Measurements from ENCODE around the gene AKT3. TPM values are rescaled to one million over a fixed set of nuclear protein-coding genes. Genes with fewer than 3 reads are reported as not detected.

Gene AKT3
- total and polyA plus RNA-seq, 2 donors (not counting 1 experiment from before 2014, with no cell fraction given) = 37.8 to 42.0 TPM

GRCh38 chr1:243587823-243588560, 262.1 kb downstream of the AKT3 start:
- H3K36me3 ChIP-seq (ENCODE audit: control insufficient read depth, insufficient read depth, low read length) = no peaks in the 10 kb centered on the region
- no peaks in the 10 kb centered on the region for H4K20me1 ChIP-seq (ENCODE audit: control insufficient read depth, extremely low read depth, insufficient read depth, low read length)
- no peak for TF ChIP-seq EZH2 (IDR thresholded peaks at IDR 0.05; ENCODE audit: low read length, missing control alignments)
- TF ChIP-seq, protein P1, sequence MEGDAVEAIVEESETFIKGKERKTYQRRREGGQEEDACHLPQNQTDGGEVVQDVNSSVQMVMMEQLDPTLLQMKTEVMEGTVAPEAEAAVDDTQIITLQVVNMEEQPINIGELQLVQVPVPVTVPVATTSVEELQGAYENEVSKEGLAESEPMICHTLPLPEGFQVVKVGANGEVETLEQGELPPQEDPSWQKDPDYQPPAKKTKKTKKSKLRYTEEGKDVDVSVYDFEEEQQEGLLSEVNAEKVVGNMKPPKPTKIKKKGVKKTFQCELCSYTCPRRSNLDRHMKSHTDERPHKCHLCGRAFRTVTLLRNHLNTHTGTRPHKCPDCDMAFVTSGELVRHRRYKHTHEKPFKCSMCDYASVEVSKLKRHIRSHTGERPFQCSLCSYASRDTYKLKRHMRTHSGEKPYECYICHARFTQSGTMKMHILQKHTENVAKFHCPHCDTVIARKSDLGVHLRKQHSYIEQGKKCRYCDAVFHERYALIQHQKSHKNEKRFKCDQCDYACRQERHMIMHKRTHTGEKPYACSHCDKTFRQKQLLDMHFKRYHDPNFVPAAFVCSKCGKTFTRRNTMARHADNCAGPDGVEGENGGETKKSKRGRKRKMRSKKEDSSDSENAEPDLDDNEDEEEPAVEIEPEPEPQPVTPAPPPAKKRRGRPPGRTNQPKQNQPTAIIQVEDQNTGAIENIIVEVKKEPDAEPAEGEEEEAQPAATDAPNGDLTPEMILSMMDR (conservative IDR thresholded peaks at IDR 0.05 in 1 of 2, IDR thresholded peaks at IDR 0.05 in 1 of 2; ENCODE audit: low read depth in 1 of 2, low read length in 2 of 2) = no peak
- H2AFZ ChIP-seq (ENCODE audit: low read length) = no peak overlapping the region
- no peak overlapping the region for H3K4me3 ChIP-seq (replicated peaks in 1 of 4; ENCODE audit: control extremely low read depth in 1 of 4, insufficient read depth in 1 of 4, low read depth in 3 of 4, low read length in 4 of 4)
- H3K27me3 ChIP-seq (ENCODE audit: control insufficient read depth, insufficient read depth, low read length) = no peaks in the 10 kb centered on the region
- H3K4me1 ChIP-seq (ENCODE audit: control insufficient read depth, extremely low read depth, insufficient read depth, low read length) = no peaks in the 10 kb centered on the region
- H3K27ac ChIP-seq (ENCODE audit: insufficient read depth, low read length) = no peak overlapping the region
- H3K9ac ChIP-seq (ENCODE audit: insufficient read depth, low read length) = no peak overlapping the region
- no peak for DNase-seq (ENCODE audit: low read depth in 2 of 2)
- H3K79me2 ChIP-seq (ENCODE audit: control insufficient read depth, insufficient read depth, low read length) = no peaks in the 10 kb centered on the region
- no peak overlapping the region for H3K4me2 ChIP-seq (ENCODE audit: extremely low read depth, insufficient read depth, low read length)
- H3K9me3 ChIP-seq (ENCODE audit: control insufficient read depth, insufficient read depth, low read depth, low read length) = no peaks in the 10 kb centered on the region

DNA sequence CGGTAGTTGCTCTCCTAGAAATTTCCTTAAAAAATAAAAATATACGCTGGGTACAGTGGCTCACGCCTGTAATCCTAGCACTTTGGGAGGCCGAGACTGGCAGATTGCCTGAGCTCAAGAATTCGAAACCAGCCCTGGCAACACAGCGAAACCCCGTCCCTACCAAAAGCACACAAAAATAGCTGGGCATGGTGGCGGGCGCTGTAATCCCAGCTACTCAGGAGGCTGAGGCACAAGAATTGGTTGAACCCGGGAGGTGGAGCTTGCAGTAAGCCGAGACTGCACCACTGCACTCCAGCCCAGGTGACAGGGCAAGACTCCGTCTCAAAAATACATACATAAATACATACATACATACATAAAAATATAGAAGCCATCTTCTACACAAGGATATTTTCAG, 262.8 kb downstream of the AKT3 start:
- Histone ChIP-seq H4K20me1 (ENCODE audit: control insufficient read depth, extremely low read depth, insufficient read depth, low read length) (no peaks in the 10 kb centered on the region), H3K9me3 (ENCODE audit: control insufficient read depth, insufficient read depth, low read depth, low read length) (no peaks in the 10 kb centered on the region), H3K4me2 (ENCODE audit: extremely low read depth, insufficient read depth, low read length) (no peak overlapping the region), H3K79me2 (ENCODE audit: control insufficient read depth, insufficient read depth, low read length) (no peaks in the 10 kb centered on the region), H3K4me3 (replicated peaks in 1 of 4; ENCODE audit: control extremely low read depth in 1 of 4, insufficient read depth in 1 of 4, low read depth in 3 of 4, low read length in 4 of 4) (no peak overlapping the region), H2AFZ (ENCODE audit: low read length) (no peak overlapping the region), H3K4me1 (ENCODE audit: control insufficient read depth, extremely low read depth, insufficient read depth, low read length) (no peaks in the 10 kb centered on the region), H3K27me3 (ENCODE audit: control insufficient read depth, insufficient read depth, low read length) (no peaks in the 10 kb centered on the region), H3K9ac (ENCODE audit: insufficient read depth, low read length) (no peak overlapping the region), H3K27ac (ENCODE audit: insufficient read depth, low read length) (no peak overlapping the region), H3K36me3 (ENCODE audit: control insufficient read depth, insufficient read depth, low read length) (no peaks in the 10 kb centered on the region)
- no peak for DNase-seq (ENCODE audit: low read depth in 2 of 2)
- TF ChIP-seq, protein P1 (conservative IDR thresholded peaks at IDR 0.05 in 1 of 2, IDR thresholded peaks at IDR 0.05 in 1 of 2; ENCODE audit: low read depth in 1 of 2, low read length in 2 of 2) = no peak
- TF ChIP-seq EZH2 (IDR thresholded peaks at IDR 0.05; ENCODE audit: low read length, missing control alignments) = no peak

DNA sequence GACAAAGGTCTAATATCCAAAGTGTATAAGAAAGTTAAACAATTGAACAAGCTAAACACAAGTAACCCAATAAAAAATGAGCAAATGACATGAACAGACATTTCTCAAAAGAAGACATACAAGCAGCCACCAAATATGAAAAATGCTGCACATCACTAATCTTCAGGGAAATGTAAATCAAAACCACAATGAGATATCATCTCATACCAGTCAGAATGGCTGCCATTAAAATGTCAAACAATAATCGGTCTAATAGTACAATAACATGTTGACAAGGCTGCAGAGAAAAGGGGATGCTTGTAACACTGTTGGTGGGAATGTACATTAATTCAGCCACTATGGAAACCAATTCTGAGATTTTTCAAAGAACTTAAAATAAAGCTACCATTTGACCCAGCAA, 264.1 kb downstream of the AKT3 start:
- no peak overlapping the region for H3K4me2 ChIP-seq (ENCODE audit: extremely low read depth, insufficient read depth, low read length)
- H3K9ac ChIP-seq (ENCODE audit: insufficient read depth, low read length) = no peak overlapping the region
- H3K4me3 ChIP-seq (replicated peaks in 1 of 4; ENCODE audit: control extremely low read depth in 1 of 4, insufficient read depth in 1 of 4, low read depth in 3 of 4, low read length in 4 of 4) = no peak overlapping the region
- H2AFZ ChIP-seq (ENCODE audit: low read length) = no peak overlapping the region
- no peaks in the 10 kb centered on the region for H3K9me3 ChIP-seq (ENCODE audit: control insufficient read depth, insufficient read depth, low read depth, low read length)
- no peaks in the 10 kb centered on the region for H3K79me2 ChIP-seq (ENCODE audit: control insufficient read depth, insufficient read depth, low read length)
- no peaks in the 10 kb centered on the region for H3K27me3 ChIP-seq (ENCODE audit: control insufficient read depth, insufficient read depth, low read length)
- no peak for TF ChIP-seq EZH2 (IDR thresholded peaks at IDR 0.05; ENCODE audit: low read length, missing control alignments)
- TF ChIP-seq, protein P1 (conservative IDR thresholded peaks at IDR 0.05 in 1 of 2, IDR thresholded peaks at IDR 0.05 in 1 of 2; ENCODE audit: low read depth in 1 of 2, low read length in 2 of 2) = no peak
- H3K27ac ChIP-seq (ENCODE audit: insufficient read depth, low read length) = no peak overlapping the region
- H4K20me1 ChIP-seq (ENCODE audit: control insufficient read depth, extremely low read depth, insufficient read depth, low read length) = no peaks in the 10 kb centered on the region
- no peaks in the 10 kb centered on the region for H3K36me3 ChIP-seq (ENCODE audit: control insufficient read depth, insufficient read depth, low read length)
- DNase-seq (ENCODE audit: low read depth in 2 of 2) = no peak
- H3K4me1 ChIP-seq (ENCODE audit: control insufficient read depth, extremely low read depth, insufficient read depth, low read length) = no peaks in the 10 kb centered on the region

All from fibroblast of lung (primary cell).